Panc1 (cell line): ENCODE measurements around the gene ASXL1. TPM values are rescaled to one million over a fixed set of nuclear protein-coding genes. Genes with fewer than 3 reads are reported as not detected.

Source experiments
- ATAC-seq: fragments of 200-7000 bp; cut with Tn5 transposase; 2 replicates; pipeline ENCODE4 v1.9.1; 2020; ENCODE audit warnings: mild to moderate bottlenecking, moderate library complexity
- BruUV-seq: library from RNA; stranded (reverse); fragments of 400-500 nt; replicated peaks from 2 replicates; lab custom pipeline; 2021; lab: Mats Ljungman, UMichigan
- CTCF ChIA-PET: fragments of 300-600 bp; sonication (Branson Sonifier 250); formaldehyde crosslinking; loops from one replicate; lab custom pipeline; 2022; ENCODE audit warnings: antibody characterized with exemption; lab: Charles Lee
- POLR2A ChIA-PET: fragments of 300-600 bp; sonication (Branson Sonifier 250); formaldehyde crosslinking; loops from one replicate; lab custom pipeline; 2022; ENCODE audit warnings: antibody characterized with exemption; lab: Charles Lee
- DNase-seq: peaks from one replicate; pipeline ENCODE4 v3.0.0-alpha.2; 2010; ENCODE audit warnings: low read depth, low spot score
- H3K27ac ChIP-seq: 2 replicates; pipeline ENCODE4 v1.5.1; 2011; ENCODE audit warnings: mild to moderate bottlenecking, low read length, inconsistent platforms
- H3K27me3 ChIP-seq: fragments of 200-500 bp; sonication (Bioruptor generic); 2 replicates; pipeline ENCODE4 v1.6.0; 2014; ENCODE audit warnings: low read length, inconsistent platforms; ENCODE audit not compliant: control insufficient read depth, insufficient read depth
- H3K36me3 ChIP-seq: fragments of 200-500 bp; sonication (Bioruptor generic); 2 replicates; pipeline ENCODE4 v1.5.1; 2014; ENCODE audit warnings: inconsistent platforms, mild to moderate bottlenecking, low read length, moderate library complexity; ENCODE audit not compliant: control insufficient read depth, insufficient read depth
- H3K4me1 ChIP-seq: 2 replicates; pipeline ENCODE4 v1.5.1; 2011; ENCODE audit warnings: inconsistent platforms, mild to moderate bottlenecking, low read length, moderate library complexity; ENCODE audit not compliant: control insufficient read depth, insufficient read depth
- H3K4me3 ChIP-seq, 2 experiments: 2 replicates each; pipeline ENCODE4 v1.5.1; 2011 to 2012; ENCODE audit warnings: low read depth in 2 of 2, low read length in 2 of 2, mild to moderate bottlenecking in 2 of 2, inconsistent platforms in 1 of 2, moderate library complexity in 1 of 2
- H3K9me3 ChIP-seq: fragments of 200-500 bp; sonication (Bioruptor generic); 2 replicates; pipeline ENCODE4 v1.5.1; 2014; ENCODE audit warnings: low read depth, mild to moderate bottlenecking, inconsistent platforms, low read length, moderate library complexity; ENCODE audit not compliant: control insufficient read depth, insufficient read depth
- POLR2AphosphoS5 ChIP-seq: IDR thresholded peaks from 2 replicates; pipeline ENCODE4 v1.6.1; 2012; ENCODE audit warnings: mild to moderate bottlenecking, low read depth, low read length, moderate library complexity
- REST ChIP-seq, 2 experiments: IDR thresholded peaks; 2 replicates each; pipeline ENCODE4 v1.6.1; 2011 to 2012; ENCODE audit warnings: low read depth in 2 of 2, control low read depth in 1 of 2, low read length in 1 of 2, mild to moderate bottlenecking in 1 of 2, moderate library complexity in 1 of 2; ENCODE audit not compliant: insufficient read depth in 1 of 2
- SIN3A ChIP-seq: IDR thresholded peaks from 2 replicates; pipeline ENCODE4 v1.6.1; 2012; ENCODE audit warnings: low read depth, mild to moderate bottlenecking, low read length, moderate library complexity, borderline replicate concordance; ENCODE audit not compliant: insufficient read depth
- TCF7L2 ChIP-seq: IDR thresholded peaks from 2 replicates; pipeline ENCODE4 v1.6.1; 2011; ENCODE audit warnings: mild to moderate bottlenecking, low read depth, low read length, inconsistent platforms
- in situ Hi-C: cut with HindIII; loops from 2 replicates; pipeline ENCODE4 v1.10.0; 2016; ENCODE audit warnings: low sequenced_read_pairs, low pct_unique_long_range_greater_than_20kb
- intact Hi-C: fragments of 100-400 bp; cut with micrococcal nuclease; formaldehyde crosslinking; loops from one replicate; pipeline ENCODE4 v1.10.0; 2022; ENCODE audit not compliant: unreplicated experiment
- total RNA-seq: library from RNA; stranded (reverse); gene quantifications from one replicate; pipeline ENCODE4 v1.2.1, GENCODE V29; 2021; ENCODE audit not compliant: unreplicated experiment
- TF ChIP-seq, protein P1 (sequence below): fragments of 450-650 bp; IDR thresholded peaks from 2 replicates; pipeline ENCODE4 v1.5.1; 2017; ENCODE audit warnings: mild to moderate bottlenecking

The ASXL1 gene
- total RNA-seq, 1 experiment from 2014 or later, result 205 TPM

DNA sequence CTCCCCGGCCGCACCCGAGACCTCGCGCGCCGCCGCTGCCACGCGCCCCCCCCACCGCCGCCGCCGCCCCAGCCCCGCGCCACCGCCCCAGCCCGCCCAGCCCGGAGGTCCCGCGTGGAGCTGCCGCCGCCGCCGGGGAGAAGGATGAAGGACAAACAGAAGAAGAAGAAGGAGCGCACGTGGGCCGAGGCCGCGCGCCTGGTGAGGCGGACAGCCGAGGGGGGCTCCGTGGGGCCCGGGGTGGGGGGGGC lies 426 bp downstream of the ASXL1 start:
- H3K4me1 ChIP-seq, result peaks cover 62% of the 10 kb centered on the region
- ATAC-seq (no peak), DNase-seq (no peak)
- ChIA-PET CTCF (no interaction called here), POLR2A (interaction anchor here (0.6 to 1.1 kb wide), 6 partner anchors 9 to 229 kb away, joined by 3 to 10 read pairs (median 5); no protein-coding TSS in a partner anchor)
- BruUV-seq, result no TSS peak
- no peaks in the 10 kb centered on the region for H3K36me3 ChIP-seq
- in situ Hi-C loops (no loop called here), intact Hi-C loops (no loop called here)
- no peak overlapping the region for H3K27ac ChIP-seq
- TF ChIP-seq REST (IDR thresholded peaks at IDR 0.05; ENCODE audit: insufficient read depth in 1 of 2, low read depth in 2 of 2, low read length in 1 of 2) (no peak), TCF7L2 (no peak), POLR2AphosphoS5 (no peak), SIN3A (no peak)
- TF ChIP-seq, protein P1, sequence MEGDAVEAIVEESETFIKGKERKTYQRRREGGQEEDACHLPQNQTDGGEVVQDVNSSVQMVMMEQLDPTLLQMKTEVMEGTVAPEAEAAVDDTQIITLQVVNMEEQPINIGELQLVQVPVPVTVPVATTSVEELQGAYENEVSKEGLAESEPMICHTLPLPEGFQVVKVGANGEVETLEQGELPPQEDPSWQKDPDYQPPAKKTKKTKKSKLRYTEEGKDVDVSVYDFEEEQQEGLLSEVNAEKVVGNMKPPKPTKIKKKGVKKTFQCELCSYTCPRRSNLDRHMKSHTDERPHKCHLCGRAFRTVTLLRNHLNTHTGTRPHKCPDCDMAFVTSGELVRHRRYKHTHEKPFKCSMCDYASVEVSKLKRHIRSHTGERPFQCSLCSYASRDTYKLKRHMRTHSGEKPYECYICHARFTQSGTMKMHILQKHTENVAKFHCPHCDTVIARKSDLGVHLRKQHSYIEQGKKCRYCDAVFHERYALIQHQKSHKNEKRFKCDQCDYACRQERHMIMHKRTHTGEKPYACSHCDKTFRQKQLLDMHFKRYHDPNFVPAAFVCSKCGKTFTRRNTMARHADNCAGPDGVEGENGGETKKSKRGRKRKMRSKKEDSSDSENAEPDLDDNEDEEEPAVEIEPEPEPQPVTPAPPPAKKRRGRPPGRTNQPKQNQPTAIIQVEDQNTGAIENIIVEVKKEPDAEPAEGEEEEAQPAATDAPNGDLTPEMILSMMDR, result no peak
- H3K27me3 ChIP-seq, result no peaks in the 10 kb centered on the region
- H3K9me3 ChIP-seq, result no peaks in the 10 kb centered on the region
- peak overlapping the region; percentile 73 to 97 for H3K4me3 ChIP-seq

DNA sequence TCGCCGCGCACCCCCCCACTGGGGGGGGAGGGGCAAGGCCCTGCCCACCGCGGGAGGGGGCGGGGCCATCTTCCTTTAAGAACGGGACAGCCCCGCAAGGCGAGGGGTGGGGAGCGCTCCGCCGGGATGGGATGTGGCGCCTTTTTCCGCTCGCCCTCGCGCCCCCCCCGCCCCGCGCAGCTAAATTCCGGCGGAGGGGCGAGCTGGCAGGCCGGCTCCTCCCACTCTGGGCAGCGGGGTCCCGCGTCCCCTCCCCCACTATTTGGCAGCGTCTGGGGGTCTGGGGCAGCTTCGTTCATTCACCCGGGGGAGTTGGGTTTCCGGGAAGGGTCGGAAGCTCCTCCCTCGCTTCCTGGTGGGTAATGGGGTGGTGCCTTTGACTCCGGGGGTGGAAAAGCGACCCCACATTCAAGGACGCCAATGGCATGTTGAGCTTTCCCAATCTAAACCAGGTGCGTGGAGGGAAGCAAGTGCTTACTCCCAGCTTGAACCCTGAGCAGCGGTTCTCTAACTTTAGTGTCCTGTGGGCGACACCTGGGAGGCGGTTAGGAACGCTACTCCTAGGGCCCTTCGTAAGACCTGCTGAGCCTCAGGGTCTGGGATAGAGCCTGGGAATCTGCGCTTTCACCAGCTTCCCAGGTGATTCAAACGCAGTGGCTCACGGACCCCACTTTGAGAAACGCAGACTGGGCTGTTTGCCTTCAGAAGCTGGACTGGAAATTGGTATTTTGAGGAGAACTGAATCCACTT lies 927 bp downstream of the ASXL1 start:
- no peaks in the 10 kb centered on the region for H3K36me3 ChIP-seq
- ChIA-PET POLR2A (interaction anchor here (0.6 to 1.1 kb wide), 6 partner anchors 8 to 229 kb away, joined by 3 to 10 read pairs (median 5); no protein-coding TSS in a partner anchor), CTCF (interaction anchor here (0.6 kb wide), 1 partner anchor 46 kb away, joined by 3 read pairs; no protein-coding TSS in a partner anchor)
- TF ChIP-seq REST (IDR thresholded peaks at IDR 0.05; ENCODE audit: insufficient read depth in 1 of 2, low read depth in 2 of 2, low read length in 1 of 2), result no peak; a peak in 1 of 4 replicates
- peak; percentile 72 for TF ChIP-seq POLR2AphosphoS5
- peak; percentile 78; the same call in 1 of the 2 replicates for TF ChIP-seq SIN3A
- no peak for TF ChIP-seq TCF7L2
- TF ChIP-seq, protein P1, result no peak
- H3K9me3 ChIP-seq, result no peaks in the 10 kb centered on the region
- no TSS peak for BruUV-seq
- H3K4me3 ChIP-seq, result peak overlapping the region; percentile 73 to 97
- in situ Hi-C loops (no loop called here), intact Hi-C loops (no loop called here)
- H3K27me3 ChIP-seq, result no peaks in the 10 kb centered on the region
- H3K4me1 ChIP-seq, result peaks cover 65% of the 10 kb centered on the region
- peak overlapping the region; percentile 95 for H3K27ac ChIP-seq
- DNase-seq (no peak), ATAC-seq (peak; percentile 61)
